Ectodermal cell (in vitro differentiated cells): ENCODE data around the gene CDH4.

Source experiments
- H3K27ac ChIP-seq: 2 replicates; pipeline ENCODE4 v1.7.0; 2013; ENCODE audit warnings: mild to moderate bottlenecking, low read depth, low read length; ENCODE audit not compliant: insufficient read depth, poor library complexity, severe bottlenecking
- H3K27me3 ChIP-seq: 2 replicates; pipeline ENCODE4 v1.7.0; 2013; ENCODE audit warnings: mild to moderate bottlenecking, low read length; ENCODE audit not compliant: insufficient read depth, control insufficient read depth, poor library complexity, severe bottlenecking
- H3K36me3 ChIP-seq: one replicate; pipeline ENCODE4 v1.7.0; 2013; ENCODE audit warnings: low read length; ENCODE audit not compliant: control insufficient read depth, insufficient read depth
- H3K4me1 ChIP-seq: one replicate; pipeline ENCODE4 v1.7.0; 2013; ENCODE audit warnings: low read length; ENCODE audit not compliant: control insufficient read depth, insufficient read depth
- H3K4me3 ChIP-seq: 2 replicates; pipeline ENCODE4 v1.7.0; 2013; ENCODE audit warnings: low read depth, low read length, control low read depth; ENCODE audit not compliant: insufficient read depth
- H3K9me3 ChIP-seq: 2 replicates; pipeline ENCODE4 v1.7.0; 2013; ENCODE audit warnings: mild to moderate bottlenecking, low read length, moderate library complexity; ENCODE audit not compliant: control insufficient read depth
- WGBS, 2 experiments: methylation state at CpG; one replicate each; pipeline ENCODE4 v1.1.7; 2013; ENCODE audit warnings: missing lambda C conversion rate in 2 of 2; 5-methylcytosine and 5-hydroxymethylcytosine counted together

CDH4 gene

DNA sequence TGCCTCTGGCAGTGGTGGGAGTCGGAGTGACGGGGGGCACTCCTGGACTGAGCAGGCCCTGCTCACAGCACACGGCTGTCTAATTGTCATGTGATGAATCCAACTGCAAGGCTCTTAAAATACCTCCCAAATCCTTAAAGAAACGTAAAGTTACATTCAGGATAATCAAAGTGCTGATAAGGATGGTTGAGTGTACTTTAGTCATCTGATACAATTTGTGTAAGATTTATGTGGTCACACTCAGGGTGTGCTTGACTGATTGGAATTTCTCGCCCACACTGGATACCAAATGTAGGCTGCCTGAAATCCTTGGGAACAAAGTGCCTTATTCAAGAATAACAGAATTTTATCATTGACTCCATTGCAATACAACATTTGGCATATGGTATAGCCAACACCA is 238.7 kb downstream of the CDH4 start:
- Histone ChIP-seq H3K4me3 (no peak overlapping the region), H3K36me3 (no peaks in the 10 kb centered on the region), H3K27me3 (no peaks in the 10 kb centered on the region), H3K27ac (no peak overlapping the region), H3K9me3 (no peaks in the 10 kb centered on the region), H3K4me1 (peaks cover 3% of the 10 kb centered on the region)
- WGBS, 2 experiments: 92 to 97% methylated on average over 5 of the region's 5 CpGs

DNA sequence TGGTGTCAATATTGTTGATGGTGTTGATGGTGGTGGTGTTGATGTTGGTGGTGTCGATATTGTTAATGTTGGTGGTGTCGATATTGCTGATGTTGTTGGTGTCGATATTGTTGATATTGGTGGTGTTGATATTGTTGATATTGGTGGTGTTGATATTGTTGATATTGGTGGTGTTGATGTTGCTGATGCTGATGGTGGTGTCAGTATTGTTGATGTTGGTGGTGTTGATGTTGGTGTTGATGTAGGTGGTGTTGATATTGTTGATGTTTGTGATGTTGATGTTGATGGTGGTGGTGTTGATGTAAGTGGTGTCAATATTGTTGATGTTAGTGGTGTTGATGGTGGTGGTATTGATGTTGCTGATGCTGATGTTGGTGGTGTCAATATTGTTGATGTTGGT is 240.0 kb downstream of the CDH4 start:
- Histone ChIP-seq H3K9me3 (no peaks in the 10 kb centered on the region), H3K27me3 (no peaks in the 10 kb centered on the region), H3K4me1 (peaks cover 3% of the 10 kb centered on the region), H3K36me3 (no peaks in the 10 kb centered on the region), H3K27ac (no peak overlapping the region), H3K4me3 (no peak overlapping the region)
- 88 to 96% methylated on average over 3 of the region's 3 CpGs for WGBS, 2 experiments

DNA sequence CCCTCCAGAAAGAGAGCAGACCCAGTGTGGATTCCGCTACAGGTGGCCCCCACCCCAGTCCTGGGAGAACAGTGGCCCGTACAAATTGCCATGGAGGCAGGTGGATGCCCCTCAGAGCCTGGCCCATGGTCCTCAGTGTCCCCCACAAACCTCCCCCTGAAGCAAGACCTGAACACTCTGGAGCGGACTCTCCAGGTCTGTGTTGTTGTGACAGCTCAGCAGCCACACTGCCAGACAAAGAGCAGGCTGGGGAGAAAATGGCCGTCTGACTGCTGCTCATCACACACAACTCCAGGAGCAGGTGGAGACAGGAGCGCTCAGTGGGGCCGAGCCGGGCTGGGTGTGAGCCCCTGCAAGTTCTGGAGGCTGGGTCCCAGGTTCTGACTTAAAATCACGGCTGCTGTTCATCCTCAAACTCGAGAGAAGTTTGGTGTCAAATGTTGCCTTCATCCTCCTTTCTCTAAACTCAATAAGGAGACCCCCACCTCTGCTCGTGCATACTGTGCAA is 241.8 kb downstream of the CDH4 start:
- WGBS, 2 experiments: 88 to 89% methylated on average over 9 to 10 of the region's 10 CpGs
- Histone ChIP-seq H3K4me3 (no peak overlapping the region), H3K4me1 (no peaks in the 10 kb centered on the region), H3K9me3 (no peaks in the 10 kb centered on the region), H3K27me3 (no peaks in the 10 kb centered on the region), H3K27ac (no peak overlapping the region), H3K36me3 (no peaks in the 10 kb centered on the region)

DNA sequence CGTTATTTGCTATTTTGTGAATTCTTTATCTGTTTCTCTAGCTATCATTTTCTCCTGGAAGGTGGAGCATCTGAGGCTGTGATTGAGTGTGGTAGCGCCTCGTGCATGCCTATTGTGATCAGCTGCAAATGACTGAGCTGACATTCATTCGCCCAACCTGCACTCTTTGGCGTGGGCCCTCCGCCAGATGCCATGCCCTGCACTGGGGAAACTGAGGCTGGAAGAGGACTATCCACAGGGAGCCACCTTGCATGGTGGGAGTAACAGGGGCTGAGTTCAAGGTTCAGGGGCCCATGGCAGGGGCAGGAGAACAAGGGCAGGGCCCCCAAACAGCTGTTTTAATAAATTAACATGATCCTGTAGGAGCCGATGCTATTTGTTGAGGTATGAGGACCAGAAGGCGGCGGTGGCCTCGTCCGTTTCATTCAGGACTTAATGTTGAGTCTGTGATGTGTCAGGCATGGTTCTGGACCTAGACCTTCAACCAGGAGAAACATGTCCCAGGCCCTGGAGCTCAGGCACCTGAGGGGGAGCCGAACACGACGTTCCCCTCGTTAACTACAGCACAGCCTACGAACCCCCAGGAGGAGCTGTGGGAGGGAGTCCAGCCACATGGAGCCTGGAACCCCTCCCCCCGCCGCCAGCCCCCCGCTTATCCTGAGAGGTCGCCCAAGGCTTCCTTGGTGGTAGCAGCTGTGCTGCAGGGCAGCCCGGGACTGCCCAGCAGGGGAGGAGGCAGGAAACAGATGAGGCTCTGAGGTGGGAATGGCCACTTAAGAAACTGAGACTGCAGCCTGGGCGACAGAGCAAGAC is 242.9 kb downstream of the CDH4 start:
- 89% methylated on average over 22 of the region's 22 CpGs for WGBS, 2 experiments
- no peaks in the 10 kb centered on the region for H3K9me3 ChIP-seq
- no peak overlapping the region for H3K4me3 ChIP-seq
- no peaks in the 10 kb centered on the region for H3K36me3 ChIP-seq
- H3K27ac ChIP-seq: no peak overlapping the region
- no peaks in the 10 kb centered on the region for H3K4me1 ChIP-seq
- H3K27me3 ChIP-seq: no peaks in the 10 kb centered on the region

DNA sequence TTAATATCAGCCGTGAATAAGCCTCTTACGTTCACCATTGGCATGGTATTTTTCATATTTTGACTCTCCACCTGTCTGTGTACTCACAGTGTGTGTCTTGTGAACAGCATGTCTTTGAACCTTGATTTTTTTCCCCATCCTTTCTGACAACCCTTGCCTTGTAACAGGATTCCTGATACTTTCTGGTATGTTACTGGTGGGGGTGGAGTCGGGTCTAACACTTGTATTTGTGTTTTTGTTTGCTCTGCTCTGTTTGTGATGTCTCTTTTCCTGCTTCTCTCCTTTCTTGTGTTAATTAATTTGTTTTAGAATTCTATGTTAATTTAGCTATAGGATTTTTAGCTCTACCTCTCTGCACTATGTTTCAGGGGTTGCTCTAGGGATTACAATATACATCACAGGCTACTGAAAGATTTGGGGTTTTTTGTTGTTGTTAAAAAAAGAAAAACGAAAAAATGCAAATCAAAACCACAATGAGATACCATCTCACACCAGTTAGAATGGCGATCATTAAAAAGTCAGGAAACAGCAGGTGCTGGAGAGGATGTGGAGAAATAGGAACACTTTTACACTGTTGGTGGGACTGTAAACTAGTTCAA is 245.1 kb downstream of the CDH4 start:
- no peaks in the 10 kb centered on the region for H3K4me1 ChIP-seq
- no peaks in the 10 kb centered on the region for H3K27me3 ChIP-seq
- H3K36me3 ChIP-seq: no peaks in the 10 kb centered on the region
- H3K27ac ChIP-seq: no peak overlapping the region
- H3K9me3 ChIP-seq: no peaks in the 10 kb centered on the region
- whole genome bisulfite sequencing, 2 experiments: 47 to 52% methylated on average over 3 of the region's 5 CpGs
- no peak overlapping the region for H3K4me3 ChIP-seq

DNA sequence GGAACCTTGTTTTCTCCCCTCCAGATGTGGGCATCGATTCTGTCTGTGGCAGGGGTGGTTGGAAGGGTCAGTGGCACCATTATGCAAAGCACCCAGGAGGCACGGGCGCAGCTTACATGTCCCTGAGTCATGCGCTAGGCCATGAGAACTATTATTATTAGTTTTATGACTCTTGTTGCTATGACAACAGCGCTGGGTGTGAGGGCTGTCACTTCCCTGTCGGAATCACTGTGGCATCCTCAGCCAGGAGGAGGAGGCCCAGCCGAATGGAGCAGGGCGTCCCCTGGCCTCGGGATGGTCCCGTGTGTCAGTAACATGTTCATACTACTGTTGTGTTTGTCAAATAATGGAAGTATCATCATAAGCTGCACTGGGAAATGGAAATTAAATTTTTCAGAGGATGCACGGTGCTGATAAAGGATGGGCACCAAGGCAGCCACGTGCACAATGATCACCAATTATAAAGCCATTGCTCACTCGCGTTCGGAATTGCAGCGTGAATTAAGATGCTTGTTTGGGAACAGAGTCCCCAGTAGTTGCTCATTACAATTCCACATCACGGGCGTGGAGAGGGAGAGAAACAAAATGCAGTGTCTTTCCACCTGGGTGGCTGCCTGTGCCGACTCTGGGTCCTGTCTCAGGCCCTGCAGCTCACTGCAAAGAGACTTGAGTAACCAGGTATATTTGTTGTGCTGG is 247.9 kb downstream of the CDH4 start:
- Histone ChIP-seq H3K27me3 (no peaks in the 10 kb centered on the region), H3K4me3 (no peak overlapping the region), H3K36me3 (no peaks in the 10 kb centered on the region), H3K27ac (no peak overlapping the region), H3K9me3 (no peaks in the 10 kb centered on the region), H3K4me1 (peaks cover 4% of the 10 kb centered on the region)
- 92 to 93% methylated on average over 19 of the region's 19 CpGs for WGBS, 2 experiments

DNA sequence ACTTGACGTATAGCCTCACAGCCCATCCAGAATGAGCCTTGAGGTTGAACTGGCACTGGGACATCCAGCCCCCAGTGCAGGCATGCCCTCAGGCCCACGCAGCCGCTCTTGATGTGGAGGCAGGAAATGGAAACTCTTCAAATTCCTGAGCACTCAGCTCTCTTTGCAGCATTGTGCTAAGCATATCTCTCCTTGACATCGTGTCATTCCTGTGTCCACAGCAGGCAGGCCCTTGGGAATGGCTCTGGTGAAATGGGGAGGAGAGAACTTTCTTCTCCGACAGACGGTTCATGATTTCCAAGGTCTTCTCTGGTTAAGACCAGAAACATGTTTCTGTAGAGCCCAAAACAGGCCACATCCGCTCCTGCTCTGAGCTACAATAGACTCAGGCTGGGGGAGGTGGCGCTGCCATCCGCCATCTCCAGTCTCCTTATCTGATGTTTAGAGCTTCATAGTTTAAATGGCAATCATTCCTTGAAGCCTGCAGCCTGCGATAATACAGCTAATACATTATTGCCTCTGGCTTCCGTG is 248.8 kb downstream of the CDH4 start:
- no peaks in the 10 kb centered on the region for H3K36me3 ChIP-seq
- no peak overlapping the region for H3K27ac ChIP-seq
- 86 to 89% methylated on average over 11 of the region's 11 CpGs for WGBS, 2 experiments
- H3K27me3 ChIP-seq: no peaks in the 10 kb centered on the region
- no peaks in the 10 kb centered on the region for H3K9me3 ChIP-seq
- H3K4me1 ChIP-seq: peaks cover 8% of the 10 kb centered on the region
- H3K4me3 ChIP-seq: no peak overlapping the region

DNA sequence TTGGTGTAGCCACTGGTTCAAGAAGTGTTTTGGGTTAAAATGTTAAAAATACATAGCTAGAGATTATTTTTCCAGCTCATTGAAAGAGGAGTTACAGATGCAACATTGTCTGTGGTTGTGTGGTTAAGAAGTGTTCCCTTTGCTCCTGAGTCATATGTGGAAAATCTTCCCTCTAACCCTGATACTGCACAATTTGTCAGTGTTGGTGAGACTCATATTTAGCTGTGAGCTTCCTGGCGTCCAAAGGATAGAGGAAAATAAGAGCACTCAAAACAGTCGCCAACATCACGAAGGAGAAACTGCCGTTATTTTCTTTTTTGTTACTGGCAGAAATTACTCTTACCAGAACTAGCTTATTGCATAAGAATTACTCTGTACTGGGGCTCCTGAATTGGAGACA is 250.4 kb downstream of the CDH4 start:
- no peak overlapping the region for H3K4me3 ChIP-seq
- peaks cover 8% of the 10 kb centered on the region for H3K4me1 ChIP-seq
- H3K27ac ChIP-seq: no peak overlapping the region
- H3K36me3 ChIP-seq: no peaks in the 10 kb centered on the region
- no peaks in the 10 kb centered on the region for H3K27me3 ChIP-seq
- no peaks in the 10 kb centered on the region for H3K9me3 ChIP-seq
- WGBS, 2 experiments: 95 to 96% methylated on average over 4 of the region's 4 CpGs

DNA sequence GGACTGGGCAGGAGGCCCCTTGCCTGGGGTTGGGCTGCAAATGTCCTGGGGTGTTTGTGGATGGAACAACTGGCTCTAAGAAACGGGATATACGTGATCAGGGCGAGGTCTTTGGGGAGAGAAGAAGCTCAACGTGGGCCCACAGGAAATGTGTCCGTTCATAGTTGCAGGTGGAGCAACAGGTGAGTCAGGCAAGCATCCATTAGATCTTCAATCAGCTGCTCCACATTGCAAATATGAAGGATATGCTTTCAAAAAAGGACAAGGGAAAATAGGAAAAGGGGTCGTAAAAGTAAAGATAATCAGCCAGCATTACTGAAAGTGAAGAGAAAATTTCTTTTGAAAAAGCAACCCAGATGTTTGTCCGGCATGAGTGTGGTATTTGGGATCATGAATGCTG is 251.0 kb downstream of the CDH4 start:
- Histone ChIP-seq H3K4me3 (no peak overlapping the region), H3K27me3 (no peaks in the 10 kb centered on the region), H3K36me3 (no peaks in the 10 kb centered on the region)

DNA sequence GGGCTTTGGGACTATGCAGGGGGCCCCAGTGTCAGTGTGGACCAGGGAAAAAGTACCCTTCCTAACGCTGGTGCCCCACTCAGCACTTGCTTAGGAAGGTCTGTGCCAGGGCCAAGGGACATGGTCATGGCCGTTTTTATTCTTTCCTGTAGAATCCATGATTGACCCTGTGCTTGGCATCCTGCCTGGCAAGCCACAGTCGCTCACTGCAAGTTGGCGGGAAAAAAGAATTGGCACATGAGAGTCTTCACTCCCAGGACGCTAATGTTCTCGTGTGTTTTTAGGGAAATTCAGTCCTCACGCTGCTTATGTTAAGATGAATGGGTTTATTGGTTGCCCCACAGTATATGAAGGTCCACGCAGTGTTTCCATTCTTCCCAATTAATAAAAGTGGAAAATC is 253.4 kb downstream of the CDH4 start:
- Histone ChIP-seq H3K4me3 (no peak overlapping the region), H3K27ac (no peak overlapping the region), H3K4me1 (peaks cover 11% of the 10 kb centered on the region), H3K9me3 (no peaks in the 10 kb centered on the region), H3K36me3 (no peaks in the 10 kb centered on the region), H3K27me3 (no peaks in the 10 kb centered on the region)
- 89 to 92% methylated on average over 8 of the region's 8 CpGs for WGBS, 2 experiments

More for the DNA sequence above, 251.0 kb downstream of the CDH4 start:
- WGBS, 2 experiments: 81 to 83% methylated on average over 7 of the region's 7 CpGs
- no peak overlapping the region for H3K27ac ChIP-seq
- H3K9me3 ChIP-seq: no peaks in the 10 kb centered on the region
- H3K4me1 ChIP-seq: peaks cover 8% of the 10 kb centered on the region
